HG02678 (cell line): ENCODE measurements around the gene DMGDH.
A peak's percentile ranks its signal among the peaks of the same experiment; 100 is the strongest.
"Not testable (repeated sequence)": the region's sequence is repeated elsewhere in the genome, so short reads cannot be mapped to it uniquely, and the experiment has no call there.

ENCODE experiments used
- ATAC-seq: cut with Tn5 transposase; IDR thresholded peaks from one replicate; pipeline ENCODE4 v1.9.1; 2021; ENCODE audit warnings: mild to moderate bottlenecking, moderate library complexity; ENCODE audit not compliant: unreplicated experiment

DMGDH gene

DNA sequence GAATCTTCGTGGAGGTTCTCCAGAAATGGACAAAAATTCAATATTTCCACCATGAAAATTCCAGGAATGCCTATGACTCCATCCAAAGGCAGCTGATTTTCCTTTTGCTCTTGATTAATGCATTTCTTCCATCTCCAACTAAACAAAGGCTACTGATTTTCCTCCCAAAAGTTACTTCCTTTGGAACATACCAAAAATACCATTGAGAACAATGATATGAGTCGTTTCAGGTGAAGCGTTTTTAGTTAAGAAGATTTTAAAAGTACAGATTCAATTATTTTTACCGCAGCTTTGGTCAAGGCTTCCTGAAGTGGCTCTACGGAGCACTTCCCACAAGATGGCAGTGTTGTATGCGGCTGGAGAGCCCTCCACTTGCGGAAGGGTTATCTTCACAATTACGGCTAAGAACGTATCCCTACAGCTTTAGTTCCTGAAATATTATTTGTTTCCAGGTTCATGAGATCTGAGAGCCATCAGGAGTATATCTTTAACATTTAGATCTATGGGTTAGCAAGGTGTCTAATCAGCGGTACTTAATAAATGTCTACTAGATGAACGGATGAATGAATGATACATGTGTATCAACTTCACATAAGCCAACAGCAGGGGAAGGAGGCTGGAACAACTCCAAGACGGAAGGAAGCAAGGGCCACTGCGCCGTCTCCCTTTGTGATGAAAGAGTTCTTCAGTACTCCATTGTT, 48.5 kb downstream of the DMGDH start:
- no peak for ATAC-seq

DNA sequence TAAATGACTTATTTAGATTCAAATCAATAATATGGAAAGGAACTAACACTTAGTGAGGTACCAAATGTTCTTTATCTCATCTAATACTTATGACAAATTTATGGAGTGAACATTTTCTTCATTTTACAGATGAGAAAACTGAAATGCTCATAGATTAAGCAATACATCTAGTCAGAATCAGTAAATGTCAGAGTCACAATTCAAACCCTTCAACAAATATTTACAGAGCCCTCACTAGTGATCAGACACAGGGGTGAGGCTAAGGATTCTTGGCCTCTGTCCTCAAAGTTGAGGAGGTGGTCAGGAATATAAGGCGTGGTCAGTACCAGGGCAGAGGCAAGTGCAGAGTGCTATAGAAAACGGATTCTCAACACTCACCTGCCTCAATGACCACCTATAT, 54.8 kb downstream of the DMGDH start:
- ATAC-seq, result no peak

- no peak for ATAC-seq
Measured at GRCh38 chr5:79011869-79012268, 57.6 kb downstream of the DMGDH start.

- no peak for ATAC-seq
Measured at GRCh38 chr5:79011219-79011836, 58.1 kb downstream of the DMGDH start.

GRCh38 chr5:79008362-79008761, 61.1 kb downstream of the DMGDH start:
- ATAC-seq, result no peak

DNA sequence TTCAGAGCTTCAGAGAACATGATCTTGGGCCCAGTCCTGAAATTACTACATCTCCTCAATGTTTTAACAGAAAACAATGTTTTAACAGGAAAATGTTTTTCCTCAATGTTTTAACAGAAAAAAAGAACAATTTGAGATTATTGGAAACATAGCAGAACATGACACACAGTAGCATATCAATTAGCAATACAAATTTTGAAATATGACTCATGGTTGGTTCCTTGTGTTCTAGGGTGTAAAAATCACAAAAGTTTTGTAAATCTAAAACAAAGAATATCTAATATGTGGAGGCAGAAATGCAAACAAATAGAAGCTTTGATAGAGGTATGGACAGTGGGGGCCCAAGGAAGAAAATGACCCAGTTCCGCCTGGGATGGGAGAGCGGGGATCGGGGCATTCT, 61.6 kb downstream of the DMGDH start:
- ATAC-seq, result no peak

- ATAC-seq, result no peak
Measured at GRCh38 chr5:79005936-79006631, 63.4 kb downstream of the DMGDH start.

GRCh38 chr5:79005151-79005550, 64.3 kb downstream of the DMGDH start:
- ATAC-seq, result no peak

GRCh38 chr5:79002374-79002773, 67.1 kb downstream of the DMGDH start:
- ATAC-seq, result no peak

DNA sequence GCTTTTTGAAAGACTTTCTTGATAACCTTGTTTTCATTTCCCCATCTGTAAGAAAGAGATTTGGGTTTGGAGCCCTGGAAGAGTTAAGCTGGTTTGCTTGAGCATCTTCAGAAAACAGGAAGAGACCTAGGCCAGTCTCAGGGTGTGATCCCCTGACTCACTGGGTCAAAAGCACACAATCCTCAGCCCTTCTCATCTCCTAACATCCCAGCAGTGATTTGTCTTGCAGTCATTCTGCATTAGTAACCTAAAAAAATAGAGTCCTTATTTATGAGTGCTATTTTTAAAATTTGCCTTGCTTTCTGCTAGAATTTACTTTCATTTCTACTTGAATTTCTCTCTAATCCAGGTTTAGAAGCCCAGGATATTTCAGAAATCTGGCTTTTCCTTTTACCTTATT, 68.0 kb downstream of the DMGDH start:
- ATAC-seq, result no peak

- no peak for ATAC-seq
Measured at GRCh38 chr5:78997090-78997489, 72.4 kb downstream of the DMGDH start.

GRCh38 chr5:78995521-78996007, 73.9 kb downstream of the DMGDH start:
- ATAC-seq, result no peak

- no peak for ATAC-seq
Measured at GRCh38 chr5:78993165-78993564, 76.3 kb downstream of the DMGDH start.

DNA sequence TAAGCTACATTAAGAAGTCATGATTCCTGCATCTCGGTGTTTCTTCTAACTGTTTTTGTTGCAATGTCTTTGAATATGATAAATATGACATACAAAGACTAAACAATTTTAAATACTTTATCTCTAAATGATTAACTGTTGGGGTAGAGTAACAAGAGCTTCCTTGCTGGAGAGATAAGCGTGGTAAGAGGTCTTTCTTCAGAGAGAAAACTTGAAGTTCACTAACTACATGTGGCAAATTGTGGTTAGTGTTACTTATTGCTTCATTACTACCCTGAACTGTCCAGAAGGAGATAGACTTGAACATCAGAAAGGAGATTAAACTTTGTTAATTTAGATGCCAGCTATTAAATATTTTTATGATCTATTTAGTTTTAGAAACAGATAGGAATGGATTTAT, 77.3 kb downstream of the DMGDH start:
- no peak for ATAC-seq

GRCh38 chr5:78989080-78989479, 80.4 kb downstream of the DMGDH start:
- no peak for ATAC-seq

DNA sequence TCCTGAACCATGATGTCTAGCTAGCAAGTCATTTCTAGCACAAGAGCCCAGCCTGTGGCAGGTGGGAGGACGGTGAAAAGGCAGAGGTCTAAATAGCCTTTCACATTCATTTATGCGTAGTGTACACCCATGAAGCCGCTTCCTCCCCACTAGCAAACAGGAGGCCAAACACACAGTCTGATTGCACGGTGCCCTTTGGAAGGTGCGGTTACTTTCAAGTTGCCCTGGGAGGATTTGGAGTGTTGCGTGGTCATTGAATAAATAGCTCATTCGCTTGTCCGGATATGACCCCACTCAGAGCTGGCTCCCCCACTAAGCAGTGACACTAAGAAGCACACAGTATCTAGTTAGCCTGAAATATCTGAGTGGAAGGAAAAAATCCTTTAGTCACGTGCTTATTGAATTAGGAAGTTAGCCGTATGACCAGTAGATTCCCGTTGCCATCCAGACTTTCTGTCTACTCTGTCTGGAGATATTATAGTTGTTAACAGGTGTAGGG, 83.7 kb downstream of the DMGDH start:
- ATAC-seq, result peak; percentile 49

- ATAC-seq, result peak; percentile 45
Measured at GRCh38 chr5:78985116-78985724, 84.3 kb downstream of the DMGDH start, which contains the start of gene ARSB. TSS of gene ARSB (minus strand) at chr5:78985310. CDS start at chr5:78985248, 62 bp downstream.

- ATAC-seq, result peak; percentile 59
Measured at GRCh38 chr5:78984439-78985115, 84.9 kb downstream of the DMGDH start.

- no peak for ATAC-seq
Measured at GRCh38 chr5:78983601-78984438, 85.7 kb downstream of the DMGDH start.

DNA sequence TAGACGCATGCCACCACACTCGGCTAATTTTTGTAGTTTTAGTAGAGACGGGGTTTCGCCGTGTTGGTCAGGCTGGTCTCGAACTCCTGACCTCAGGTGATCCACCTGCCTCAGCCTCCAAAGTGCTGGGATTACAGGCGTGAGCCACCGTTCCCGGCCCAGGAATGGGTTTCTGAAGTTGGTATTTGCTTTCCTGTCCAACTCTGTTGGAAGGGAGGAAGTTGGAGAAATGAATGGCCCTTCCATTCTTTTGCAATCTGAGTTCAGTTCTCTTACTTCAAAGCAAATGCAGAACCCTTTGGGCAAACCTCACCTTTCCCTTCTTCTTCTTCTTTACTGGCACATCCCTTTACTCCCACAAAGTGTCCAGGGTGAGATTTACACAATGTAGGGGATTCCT, 86.3 kb downstream of the DMGDH start:
- ATAC-seq, result not testable (repeated sequence)
